CD4-positive, alpha-beta T cell treated with Interleukin-21 for 1 hour (primary cell): ENCODE data around the gene NMS.

Experiments used
- DNase-seq: peaks from one replicate; pipeline ENCODE4 v3.0.0-alpha.2; 2020

Gene NMS

GRCh38 chr2:100494712-100495111 is 24.4 kb downstream of the NMS start:
- no peak for DNase-seq

GRCh38 chr2:100502782-100503181 is 32.5 kb downstream of the NMS start:
- DNase-seq, result no peak

- DNase-seq, result no peak
These were observed 34.3 kb downstream of the NMS start for GRCh38 chr2:100504542-100504941.

- DNase-seq, result no peak
These were observed 38.8 kb downstream of the NMS start for GRCh38 chr2:100509066-100509465.

GRCh38 chr2:100513650-100514049 is 43.4 kb downstream of the NMS start:
- DNase-seq, result no peak

- no peak for DNase-seq
These were observed 47.3 kb downstream of the NMS start for GRCh38 chr2:100517556-100517955.

- no peak for DNase-seq
These were observed 48.5 kb downstream of the NMS start for GRCh38 chr2:100518801-100519200.

GRCh38 chr2:100520224-100520623 is 49.9 kb downstream of the NMS start:
- no peak for DNase-seq

- DNase-seq, result no peak
These were observed 52.1 kb downstream of the NMS start for GRCh38 chr2:100522430-100522829.

GRCh38 chr2:100524331-100524730 is 54.0 kb downstream of the NMS start:
- no peak for DNase-seq

- no peak for DNase-seq
These were observed 56.6 kb downstream of the NMS start for GRCh38 chr2:100526868-100527267.

- no peak for DNase-seq
These were observed 57.2 kb downstream of the NMS start for GRCh38 chr2:100527440-100528015.

- DNase-seq, result no peak
These were observed 58.9 kb downstream of the NMS start for GRCh38 chr2:100529176-100529575.

GRCh38 chr2:100529900-100530299 is 59.6 kb downstream of the NMS start:
- DNase-seq, result no peak
